ENCODE results near the gene STAT3.

DNA sequence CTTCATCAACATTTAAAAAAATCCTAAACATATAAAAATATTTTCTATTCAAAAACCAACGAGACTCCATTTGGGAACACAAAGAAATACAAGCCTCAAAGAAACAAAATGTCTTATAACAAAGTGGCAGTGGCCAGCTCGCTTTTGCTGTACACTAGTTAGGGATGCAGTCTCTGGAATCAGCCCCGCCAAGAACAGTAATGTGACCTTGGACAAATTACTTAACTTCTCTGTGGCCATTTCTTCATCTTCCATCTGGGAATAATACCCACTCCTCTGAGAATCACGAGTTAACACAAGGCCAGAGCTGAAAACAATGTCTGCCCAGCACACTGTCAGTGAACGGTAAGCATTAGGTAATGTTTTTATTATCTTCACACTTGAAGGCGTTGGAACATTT, 117.6 kb downstream of the STAT3 start:
- TF ChIP-seq YY1 (IDR thresholded peaks at IDR 0.05; ENCODE audit: insufficient read depth, insufficient read length) (no peak), ZNF274 (IDR thresholded peaks at IDR 0.05; ENCODE audit: low read depth, low read length) (no peak)

Measured in NT2/D1 (cell line).